RWPE1 (cell line): Measurements from ENCODE around the gene APOLD1.

Source experiments
- CTCF ChIA-PET: fragments of 350-600 bp; sonication (Branson Sonifier 250); formaldehyde crosslinking; extraction: SDS; loops from one replicate; lab custom pipeline; 2021; lab: Yijun Ruan, JAX
- POLR2A ChIA-PET: fragments of 400-600 bp; formaldehyde crosslinking; extraction: SDS; loops from one replicate; lab custom pipeline; 2020; ENCODE audit warnings: antibody characterized with exemption; ENCODE audit not compliant: low non-redundant PET; lab: Yijun Ruan, JAX
- DNase-seq: peaks from one replicate; pipeline ENCODE4 v3.0.0; 2012; ENCODE audit warnings: low spot score
- H3K27ac ChIP-seq: fragments of 450-650 bp; 2 replicates; pipeline ENCODE4 v1.5.1; 2017
- TF ChIP-seq, protein P1 (sequence below): fragments of 450-650 bp; conservative IDR thresholded peaks from 2 replicates; pipeline ENCODE4 v1.5.1; 2017; ENCODE audit warnings: low read depth, mild to moderate bottlenecking

Gene APOLD1

DNA sequence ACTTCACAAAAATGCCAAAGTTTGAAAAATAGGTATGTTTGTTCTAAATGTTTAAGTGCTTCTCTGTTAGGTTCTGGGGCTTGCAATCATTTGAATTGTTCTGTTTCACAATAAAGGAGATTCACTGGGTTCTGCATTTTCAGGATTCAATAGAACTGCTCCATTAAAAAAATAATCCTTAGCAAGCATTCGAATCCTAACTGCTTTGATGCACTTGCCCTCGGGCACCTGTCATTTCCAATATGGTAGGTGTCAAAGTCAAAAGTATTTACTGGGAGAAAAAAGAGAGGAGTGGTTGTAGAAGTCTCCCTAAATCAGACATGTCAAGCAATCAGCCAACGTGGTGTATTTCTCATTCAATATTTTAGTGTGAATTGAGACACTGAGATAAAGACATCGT is 5.5 kb downstream of the APOLD1 start:
- DNase-seq, result no peak
- TF ChIP-seq, protein P1, sequence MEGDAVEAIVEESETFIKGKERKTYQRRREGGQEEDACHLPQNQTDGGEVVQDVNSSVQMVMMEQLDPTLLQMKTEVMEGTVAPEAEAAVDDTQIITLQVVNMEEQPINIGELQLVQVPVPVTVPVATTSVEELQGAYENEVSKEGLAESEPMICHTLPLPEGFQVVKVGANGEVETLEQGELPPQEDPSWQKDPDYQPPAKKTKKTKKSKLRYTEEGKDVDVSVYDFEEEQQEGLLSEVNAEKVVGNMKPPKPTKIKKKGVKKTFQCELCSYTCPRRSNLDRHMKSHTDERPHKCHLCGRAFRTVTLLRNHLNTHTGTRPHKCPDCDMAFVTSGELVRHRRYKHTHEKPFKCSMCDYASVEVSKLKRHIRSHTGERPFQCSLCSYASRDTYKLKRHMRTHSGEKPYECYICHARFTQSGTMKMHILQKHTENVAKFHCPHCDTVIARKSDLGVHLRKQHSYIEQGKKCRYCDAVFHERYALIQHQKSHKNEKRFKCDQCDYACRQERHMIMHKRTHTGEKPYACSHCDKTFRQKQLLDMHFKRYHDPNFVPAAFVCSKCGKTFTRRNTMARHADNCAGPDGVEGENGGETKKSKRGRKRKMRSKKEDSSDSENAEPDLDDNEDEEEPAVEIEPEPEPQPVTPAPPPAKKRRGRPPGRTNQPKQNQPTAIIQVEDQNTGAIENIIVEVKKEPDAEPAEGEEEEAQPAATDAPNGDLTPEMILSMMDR, result no peak
- H3K27ac ChIP-seq, result no peak overlapping the region
- ChIA-PET CTCF (interaction anchor here (2.0 kb wide), 1 partner anchor 7 kb away, joined by 5 read pairs; no protein-coding TSS in a partner anchor), POLR2A (no interaction called here)

DNA sequence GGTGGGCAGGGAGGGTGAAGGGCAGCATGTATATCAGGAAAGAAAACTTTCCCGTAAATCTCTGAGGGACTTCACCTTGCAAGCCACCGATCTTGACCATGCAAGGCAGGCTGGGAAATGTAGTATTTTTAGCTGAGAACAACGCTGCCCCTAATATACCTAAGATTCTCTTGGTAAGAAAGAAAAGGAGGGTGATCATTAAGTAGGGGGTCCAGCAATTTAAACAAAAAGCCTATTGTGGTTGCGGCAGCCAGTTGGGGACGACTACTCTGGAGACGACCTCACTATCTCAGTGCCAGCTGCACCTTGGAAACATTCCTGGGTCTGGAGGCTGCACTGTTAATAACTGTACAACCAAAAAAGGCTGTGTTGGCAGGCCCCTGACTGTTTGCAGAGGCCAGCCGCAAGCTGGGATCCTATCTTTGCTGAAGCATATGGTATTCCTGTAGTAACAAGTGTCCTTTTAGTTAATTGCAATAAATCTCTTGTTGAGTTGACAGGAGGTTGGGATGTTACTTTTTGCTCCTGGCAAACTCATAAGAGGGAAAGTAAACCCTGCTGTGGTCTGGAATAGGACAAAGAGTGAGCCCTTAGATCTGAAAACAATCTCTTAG is 6.4 kb downstream of the APOLD1 start:
- POLR2A ChIA-PET, result no interaction called here
- CTCF ChIA-PET, result interaction anchor here (0.6 kb wide), 1 partner anchor 464 kb away, joined by 4 read pairs; no protein-coding TSS in a partner anchor
- peak overlapping the region; percentile 72 for H3K27ac ChIP-seq

DNA sequence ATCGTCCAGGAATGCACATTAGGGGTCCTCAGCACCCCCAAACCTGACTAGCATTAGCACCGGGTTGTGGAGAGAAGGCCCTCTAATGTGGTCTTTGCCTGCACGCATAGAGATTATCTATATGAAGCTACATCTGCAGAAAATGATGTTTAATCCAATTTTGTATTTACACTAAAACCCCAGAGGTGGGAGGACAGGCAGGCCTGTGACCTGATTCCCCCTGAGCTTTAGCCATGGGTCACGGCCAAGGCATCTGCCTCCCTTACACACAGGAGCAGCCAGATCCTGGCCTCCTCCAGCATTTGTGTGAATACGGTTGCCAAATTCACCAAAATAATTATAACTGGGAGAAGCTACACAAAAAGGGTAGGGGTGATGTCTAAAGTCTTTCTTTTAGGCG is 7.0 kb downstream of the APOLD1 start:
- no peak for DNase-seq
- H3K27ac ChIP-seq, result peak overlapping the region; percentile 72
- ChIA-PET POLR2A (no interaction called here), CTCF (interaction anchor here (0.7 kb wide), 1 partner anchor 20 kb away, joined by 3 read pairs; no protein-coding TSS in a partner anchor)
- TF ChIP-seq, protein P1, result no peak

More for the DNA sequence above, 6.4 kb downstream of the APOLD1 start:
- TF ChIP-seq, protein P1, result no peak
- no peak for DNase-seq

DNA sequence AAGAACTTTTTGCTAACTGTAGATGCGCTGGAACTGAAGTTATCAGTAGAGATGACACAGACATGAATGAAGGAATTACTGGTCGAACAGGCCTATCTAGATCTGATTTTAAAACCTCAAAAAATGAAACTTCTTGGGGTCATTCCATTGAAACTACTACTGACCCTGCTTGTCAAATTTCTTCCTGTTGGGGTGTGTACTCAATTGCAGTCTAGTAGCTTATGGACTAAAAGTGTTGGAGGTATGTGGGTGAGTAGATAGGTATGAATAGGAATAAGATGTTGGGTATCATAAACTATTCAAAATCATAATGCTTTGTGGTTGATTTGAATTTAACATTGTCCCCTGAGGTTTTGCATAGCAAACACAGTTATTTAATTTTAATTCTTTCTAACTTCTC is 9.2 kb downstream of the APOLD1 start:
- ChIA-PET POLR2A (no interaction called here), CTCF (interaction anchor here (1.0 kb wide), 1 partner anchor 418 kb away, joined by 3 read pairs; no protein-coding TSS in a partner anchor)
- H3K27ac ChIP-seq, result no peak overlapping the region
- TF ChIP-seq, protein P1, result no peak
- no peak for DNase-seq

DNA sequence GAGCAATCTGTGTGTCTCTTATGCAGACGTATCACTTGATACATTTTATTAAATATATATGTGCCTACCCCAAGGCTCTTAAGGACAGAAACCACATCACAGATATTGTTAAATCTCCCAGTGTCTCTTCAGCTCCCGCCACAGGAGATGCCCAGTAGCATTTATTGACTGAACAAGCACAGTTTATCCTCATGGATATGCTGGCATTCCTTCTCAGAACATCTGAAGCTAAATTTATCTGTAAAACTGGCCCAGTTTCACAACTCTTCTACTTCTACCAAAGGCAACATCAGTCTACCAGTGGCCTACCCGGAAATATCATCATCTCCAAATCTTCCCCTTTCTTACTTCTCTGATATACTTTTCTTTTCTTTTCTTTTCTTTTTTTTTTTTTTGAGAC is 10.7 kb downstream of the APOLD1 start:
- POLR2A ChIA-PET, result no interaction called here

DNA sequence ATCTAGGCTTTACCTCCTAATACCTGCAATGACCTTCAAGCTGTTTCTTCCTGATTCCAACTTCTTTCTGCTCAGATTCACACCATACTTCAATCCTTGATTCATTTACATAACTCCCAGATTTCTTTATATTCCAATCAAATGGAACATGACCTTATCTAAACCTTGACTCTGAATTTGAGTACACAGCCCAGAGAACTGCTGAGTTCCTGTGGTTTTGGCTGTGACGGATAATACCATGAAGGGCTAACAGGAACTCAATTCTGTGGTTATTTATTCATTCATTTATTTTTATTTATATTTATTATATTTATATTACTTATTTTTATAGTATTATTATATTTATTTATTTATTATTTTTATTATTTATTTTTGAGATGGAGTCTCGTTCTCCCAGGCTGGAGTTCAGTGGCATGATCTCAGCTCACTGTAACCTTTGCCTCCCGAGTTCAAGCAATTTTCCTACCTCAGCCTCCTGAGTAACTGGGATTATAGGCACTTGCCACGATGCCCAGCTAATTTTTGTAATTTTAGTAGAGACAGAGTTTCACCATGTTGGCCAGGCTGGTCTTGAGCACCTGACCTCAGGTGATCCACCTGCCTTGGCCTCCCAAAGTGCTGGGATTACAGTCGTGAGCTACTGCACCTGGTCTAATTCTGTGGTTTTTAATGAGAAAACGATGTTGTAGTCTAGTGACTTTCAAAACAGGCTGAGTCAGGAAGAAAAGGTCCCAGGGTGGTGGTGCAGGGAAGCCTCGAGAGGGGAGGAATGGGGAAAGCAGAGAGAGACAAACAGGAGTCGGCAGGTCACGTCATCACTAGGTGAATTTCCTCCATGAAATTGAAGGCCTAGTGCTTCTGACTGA is 11.7 kb downstream of the APOLD1 start:
- DNase-seq, result no peak
- TF ChIP-seq, protein P1, result no peak
- CTCF ChIA-PET, result interaction anchor here (0.7 kb wide), 1 partner anchor 188 kb away, joined by 4 read pairs; no protein-coding TSS in a partner anchor
- POLR2A ChIA-PET, result no interaction called here
- no peak overlapping the region for H3K27ac ChIP-seq

More for the DNA sequence above, 10.7 kb downstream of the APOLD1 start:
- TF ChIP-seq, protein P1, result no peak
- CTCF ChIA-PET, result no interaction called here
- H3K27ac ChIP-seq, result no peak overlapping the region
- no peak for DNase-seq
